ENCODE results near the gene ITIH6.

The ITIH6 gene

GRCh38 chrX:54711735-54712134 is 86.3 kb downstream of the ITIH6 start:
- no peak for DNase-seq

GRCh38 chrX:54710920-54711319 is 87.1 kb downstream of the ITIH6 start:
- DNase-seq, result no peak

DNA sequence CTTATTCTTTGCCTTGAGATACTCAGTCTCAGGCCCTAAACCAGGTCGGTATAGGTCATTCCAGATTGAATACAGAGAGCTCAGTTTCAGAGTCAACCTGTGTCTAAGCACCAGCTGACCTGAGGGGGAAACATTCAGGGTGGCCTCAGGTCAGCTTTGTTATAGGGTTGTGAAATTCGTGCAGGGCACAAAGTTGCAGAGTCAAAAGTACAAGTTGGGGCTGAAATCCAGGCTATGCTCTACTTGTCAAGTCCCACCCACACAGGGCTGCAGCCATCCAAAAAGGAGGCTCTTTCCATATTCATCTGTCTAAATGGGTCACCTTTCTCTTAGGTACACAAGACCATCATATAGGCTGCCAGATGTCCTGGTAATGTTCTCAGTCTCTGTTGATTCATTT is 89.7 kb downstream of the ITIH6 start:
- DNase-seq, result no peak
